MM.1S (cell line): ENCODE data around the gene NIN.

Experiments
- CTCF ChIP-seq: fragments of 300-600 bp; sonication (generic); IDR thresholded peaks from 2 replicates; pipeline ENCODE4 v1.5.1; 2016; ENCODE audit warnings: antibody characterized with exemption, low read length, mixed read lengths
- EZH2 ChIP-seq: fragments of 300-600 bp; sonication (generic); optimal IDR thresholded peaks from 2 replicates; pipeline ENCODE3; 2017; ENCODE audit warnings: low read depth, mild to moderate bottlenecking, antibody characterized with exemption, low read length, mixed read lengths
- EZH2phosphoT487 ChIP-seq: fragments of 300-600 bp; sonication (generic); IDR thresholded peaks from 2 replicates; pipeline ENCODE4 v1.6.1; 2018; ENCODE audit warnings: antibody characterized with exemption, low read length

- TF ChIP-seq CTCF (no peak), EZH2 (no peak), EZH2phosphoT487 (no peak)
These were observed 32.9 kb downstream of the NIN start for GRCh38 chr14:50798048-50798421.
